Measurements from ENCODE around the gene BRAF.

- TF ChIP-seq CTCF (IDR thresholded peaks at IDR 0.05) (no peak), EP300 (IDR thresholded peaks at IDR 0.05) (no peak), POLR2A (IDR thresholded peaks at IDR 0.05) (no peak), POLR2AphosphoS5 (IDR thresholded peaks at IDR 0.05) (no peak)
These were observed 146.2 kb downstream of the BRAF start for GRCh38 chr7:140778568-140778967.

All from suprapubic skin (tissue), 4 donors.